ENCODE data around the gene MRPL43. TPM values are rescaled to one million over a fixed set of nuclear protein-coding genes. Genes with fewer than 3 reads are reported as not detected.
"Not testable (repeated sequence)": the region's sequence is repeated elsewhere in the genome, so short reads cannot be mapped to it uniquely, and the experiment has no call there.

MRPL43 gene
- total RNA-seq, 1 donor from 2014 or later: 81.6 TPM

DNA sequence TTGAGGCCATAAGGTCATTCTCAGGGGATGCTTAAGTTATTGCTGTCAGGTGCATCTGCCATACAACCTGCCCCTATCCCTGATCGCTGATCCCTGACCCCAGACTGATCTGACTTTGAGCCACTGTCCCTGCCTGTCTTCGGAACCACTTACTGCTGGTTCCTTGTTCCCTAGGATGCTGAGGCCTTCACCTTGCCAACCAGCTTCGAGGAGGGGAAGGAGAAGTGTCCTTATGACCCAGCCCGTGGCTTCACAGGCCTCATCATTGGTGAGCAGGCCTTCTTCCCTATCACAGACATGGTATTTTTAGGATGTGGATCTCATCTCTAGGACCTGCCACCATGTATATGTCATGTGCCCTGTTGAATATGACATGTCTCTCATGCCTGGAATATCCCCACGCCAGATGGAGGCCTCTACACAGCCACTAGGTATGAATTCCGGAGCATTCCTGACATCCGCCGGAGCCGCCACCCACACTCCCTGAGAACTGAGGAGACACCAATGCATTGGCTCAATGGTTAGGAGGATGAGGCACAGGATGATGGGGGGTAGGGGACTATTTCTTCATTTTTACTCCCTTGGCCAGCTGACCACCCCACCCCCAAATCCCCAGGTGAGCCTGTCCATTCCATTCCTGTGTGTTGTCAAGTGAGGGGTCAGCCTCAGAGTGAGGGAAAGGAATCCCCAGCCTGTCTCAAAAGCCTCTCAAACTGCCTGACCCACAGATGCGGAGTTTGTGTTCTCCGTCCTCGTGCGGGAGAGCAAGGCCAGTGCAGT lies 9.0 kb downstream of the MRPL43 start:
- Mint-ChIP-seq H3K9me3 (ENCODE audit: unreplicated experiment) (no peaks in the 10 kb centered on the region), H3K4me1 (ENCODE audit: unreplicated experiment) (no peaks in the 10 kb centered on the region), H3K36me3 (ENCODE audit: unreplicated experiment) (peaks cover 12% of the 10 kb centered on the region), H3K4me3 (ENCODE audit: unreplicated experiment) (no peak overlapping the region), H3K27me3 (ENCODE audit: unreplicated experiment) (no peaks in the 10 kb centered on the region), H3K27ac (ENCODE audit: unreplicated experiment) (no peak overlapping the region)
- DNase-seq (ENCODE audit: extremely low spot score, unreplicated experiment): no peak
- TF ChIP-seq, protein P1, sequence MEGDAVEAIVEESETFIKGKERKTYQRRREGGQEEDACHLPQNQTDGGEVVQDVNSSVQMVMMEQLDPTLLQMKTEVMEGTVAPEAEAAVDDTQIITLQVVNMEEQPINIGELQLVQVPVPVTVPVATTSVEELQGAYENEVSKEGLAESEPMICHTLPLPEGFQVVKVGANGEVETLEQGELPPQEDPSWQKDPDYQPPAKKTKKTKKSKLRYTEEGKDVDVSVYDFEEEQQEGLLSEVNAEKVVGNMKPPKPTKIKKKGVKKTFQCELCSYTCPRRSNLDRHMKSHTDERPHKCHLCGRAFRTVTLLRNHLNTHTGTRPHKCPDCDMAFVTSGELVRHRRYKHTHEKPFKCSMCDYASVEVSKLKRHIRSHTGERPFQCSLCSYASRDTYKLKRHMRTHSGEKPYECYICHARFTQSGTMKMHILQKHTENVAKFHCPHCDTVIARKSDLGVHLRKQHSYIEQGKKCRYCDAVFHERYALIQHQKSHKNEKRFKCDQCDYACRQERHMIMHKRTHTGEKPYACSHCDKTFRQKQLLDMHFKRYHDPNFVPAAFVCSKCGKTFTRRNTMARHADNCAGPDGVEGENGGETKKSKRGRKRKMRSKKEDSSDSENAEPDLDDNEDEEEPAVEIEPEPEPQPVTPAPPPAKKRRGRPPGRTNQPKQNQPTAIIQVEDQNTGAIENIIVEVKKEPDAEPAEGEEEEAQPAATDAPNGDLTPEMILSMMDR (IDR thresholded peaks at IDR 0.05): no peak

- Mint-ChIP-seq H3K36me3 (ENCODE audit: unreplicated experiment) (peaks cover 12% of the 10 kb centered on the region), H3K4me3 (ENCODE audit: unreplicated experiment) (no peak overlapping the region), H3K27ac (ENCODE audit: unreplicated experiment) (no peak overlapping the region), H3K4me1 (ENCODE audit: unreplicated experiment) (no peaks in the 10 kb centered on the region), H3K9me3 (ENCODE audit: unreplicated experiment) (no peaks in the 10 kb centered on the region), H3K27me3 (ENCODE audit: unreplicated experiment) (no peaks in the 10 kb centered on the region)
- TF ChIP-seq, protein P1 (IDR thresholded peaks at IDR 0.05): no peak
- DNase-seq (ENCODE audit: extremely low spot score, unreplicated experiment): no peak
Observed at GRCh38 chr10:100977436-100977835, 9.9 kb downstream of the MRPL43 start.

DNA sequence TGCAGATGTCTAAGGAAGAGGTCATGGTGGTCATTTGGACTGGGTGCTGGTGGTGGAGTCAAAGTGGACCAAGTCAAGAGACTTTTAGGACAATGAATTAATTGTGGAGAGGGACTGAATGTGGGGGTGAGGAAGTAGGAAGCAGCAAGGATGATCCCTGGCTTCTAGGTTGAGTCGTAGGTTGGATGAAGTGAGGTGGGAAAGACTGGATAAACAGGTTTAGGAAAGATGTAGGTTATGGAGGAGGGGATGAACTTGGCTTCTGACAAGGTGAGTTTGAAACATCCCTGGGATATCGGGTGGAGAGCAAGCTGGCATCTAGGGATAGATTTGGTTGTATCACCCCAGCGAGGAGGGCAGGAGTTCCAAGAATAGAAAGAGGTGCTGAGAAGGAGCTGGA lies 10.4 kb downstream of the MRPL43 start:
- Mint-ChIP-seq H3K4me1 (ENCODE audit: unreplicated experiment) (no peaks in the 10 kb centered on the region), H3K27ac (ENCODE audit: unreplicated experiment) (no peak overlapping the region), H3K9me3 (ENCODE audit: unreplicated experiment) (no peaks in the 10 kb centered on the region), H3K4me3 (ENCODE audit: unreplicated experiment) (no peak overlapping the region), H3K36me3 (ENCODE audit: unreplicated experiment) (peaks cover 8% of the 10 kb centered on the region), H3K27me3 (ENCODE audit: unreplicated experiment) (no peaks in the 10 kb centered on the region)
- TF ChIP-seq, protein P1 (IDR thresholded peaks at IDR 0.05): no peak
- no peak for DNase-seq (ENCODE audit: extremely low spot score, unreplicated experiment)

- not testable (repeated sequence) for H3K36me3 Mint-ChIP-seq (ENCODE audit: unreplicated experiment); H3K27me3 Mint-ChIP-seq (ENCODE audit: unreplicated experiment); H3K9me3 Mint-ChIP-seq (ENCODE audit: unreplicated experiment); H3K4me3 Mint-ChIP-seq (ENCODE audit: unreplicated experiment); DNase-seq (ENCODE audit: extremely low spot score, unreplicated experiment); H3K4me1 Mint-ChIP-seq (ENCODE audit: unreplicated experiment); H3K27ac Mint-ChIP-seq (ENCODE audit: unreplicated experiment)
Observed at GRCh38 chr10:100975397-100975796, 11.9 kb downstream of the MRPL43 start.

DNA sequence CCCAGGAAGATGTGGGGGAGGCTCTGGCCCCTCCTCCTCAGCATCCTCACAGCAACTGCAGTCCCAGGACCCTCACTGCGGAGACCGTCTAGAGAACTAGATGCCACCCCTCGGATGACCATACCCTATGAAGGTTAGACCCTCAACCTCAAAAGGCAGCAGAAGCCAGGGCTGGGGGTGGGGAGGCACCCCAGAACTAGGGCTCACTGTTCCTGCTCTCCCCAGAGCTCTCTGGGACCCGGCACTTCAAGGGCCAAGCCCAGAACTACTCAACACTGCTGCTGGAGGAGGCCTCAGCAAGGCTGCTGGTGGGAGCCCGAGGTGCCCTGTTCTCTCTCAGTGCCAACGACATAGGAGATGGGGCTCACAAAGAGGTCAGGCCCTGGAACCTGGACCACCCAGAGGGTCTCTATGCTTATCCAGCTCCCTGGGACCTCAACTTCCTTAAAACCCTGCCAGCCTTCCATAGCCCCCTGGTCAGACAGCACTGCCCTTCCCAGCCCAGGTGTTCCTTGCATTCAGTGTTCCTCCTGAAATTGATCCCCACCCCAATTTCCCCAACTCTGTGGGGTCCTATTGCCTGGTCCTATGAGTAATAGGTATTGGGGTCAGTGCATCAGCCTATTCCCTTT lies 14.3 kb downstream of the MRPL43 start:
- Mint-ChIP-seq H3K4me1 (ENCODE audit: unreplicated experiment) (peaks cover 11% of the 10 kb centered on the region), H3K27ac (ENCODE audit: unreplicated experiment) (no peak overlapping the region), H3K27me3 (ENCODE audit: unreplicated experiment) (no peaks in the 10 kb centered on the region), H3K4me3 (ENCODE audit: unreplicated experiment) (no peak overlapping the region), H3K36me3 (ENCODE audit: unreplicated experiment) (no peaks in the 10 kb centered on the region), H3K9me3 (ENCODE audit: unreplicated experiment) (no peaks in the 10 kb centered on the region)
- no peak for DNase-seq (ENCODE audit: extremely low spot score, unreplicated experiment)
- TF ChIP-seq, protein P1 (IDR thresholded peaks at IDR 0.05): no peak
